ENCODE data around the gene BAIAP2. TPM values are rescaled to one million over a fixed set of nuclear protein-coding genes. Genes with fewer than 3 reads are reported as not detected.

BAIAP2 gene
- total RNA-seq, 4 donors from 2014 or later, result 35.8 to 86.8 (median 42.1) TPM

DNA sequence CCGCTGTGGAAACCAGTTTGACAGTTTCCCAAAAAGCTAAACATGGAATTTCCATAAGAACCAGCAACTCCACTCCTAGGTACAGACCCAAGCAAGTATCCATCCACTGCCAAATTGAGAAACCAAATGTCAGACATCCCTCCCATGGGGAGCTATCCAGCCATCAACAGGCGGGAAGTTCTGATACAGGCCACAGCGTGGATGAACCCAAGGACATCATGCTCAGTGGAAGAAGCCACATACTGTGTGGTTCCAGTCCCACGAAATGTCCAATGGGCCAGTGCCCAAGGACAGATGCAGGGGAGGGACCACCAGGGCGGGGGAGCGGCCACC, 12.6 kb upstream of the BAIAP2 start:
- no peaks in the 10 kb centered on the region for H3K36me3 ChIP-seq
- intact Hi-C loops (cut with DNase I), result loop anchor here (5.0 kb wide), 1 partner anchor 80 kb away; no protein-coding TSS in a partner anchor
- H3K4me3 ChIP-seq (replicated peaks in 1 of 3), result no peak overlapping the region
- peaks cover 43 to 64% of the 10 kb centered on the region in 2 donors for H3K4me1 ChIP-seq
- no peaks in the 10 kb centered on the region for H3K9me3 ChIP-seq
- DNase-seq, result no peak
- WGBS, 2 donors, result 91 to 95% methylated on average over 4 of the region's 6 CpGs
- H3K27ac ChIP-seq, result peak overlapping the region in 1 of 3 donors; percentile 36
- no peaks in the 10 kb centered on the region for H3K27me3 ChIP-seq
- TF ChIP-seq POLR2A (IDR thresholded peaks at IDR 0.05), result no peak
- TF ChIP-seq, protein P1, sequence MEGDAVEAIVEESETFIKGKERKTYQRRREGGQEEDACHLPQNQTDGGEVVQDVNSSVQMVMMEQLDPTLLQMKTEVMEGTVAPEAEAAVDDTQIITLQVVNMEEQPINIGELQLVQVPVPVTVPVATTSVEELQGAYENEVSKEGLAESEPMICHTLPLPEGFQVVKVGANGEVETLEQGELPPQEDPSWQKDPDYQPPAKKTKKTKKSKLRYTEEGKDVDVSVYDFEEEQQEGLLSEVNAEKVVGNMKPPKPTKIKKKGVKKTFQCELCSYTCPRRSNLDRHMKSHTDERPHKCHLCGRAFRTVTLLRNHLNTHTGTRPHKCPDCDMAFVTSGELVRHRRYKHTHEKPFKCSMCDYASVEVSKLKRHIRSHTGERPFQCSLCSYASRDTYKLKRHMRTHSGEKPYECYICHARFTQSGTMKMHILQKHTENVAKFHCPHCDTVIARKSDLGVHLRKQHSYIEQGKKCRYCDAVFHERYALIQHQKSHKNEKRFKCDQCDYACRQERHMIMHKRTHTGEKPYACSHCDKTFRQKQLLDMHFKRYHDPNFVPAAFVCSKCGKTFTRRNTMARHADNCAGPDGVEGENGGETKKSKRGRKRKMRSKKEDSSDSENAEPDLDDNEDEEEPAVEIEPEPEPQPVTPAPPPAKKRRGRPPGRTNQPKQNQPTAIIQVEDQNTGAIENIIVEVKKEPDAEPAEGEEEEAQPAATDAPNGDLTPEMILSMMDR (IDR thresholded peaks at IDR 0.05), result no peak

DNA sequence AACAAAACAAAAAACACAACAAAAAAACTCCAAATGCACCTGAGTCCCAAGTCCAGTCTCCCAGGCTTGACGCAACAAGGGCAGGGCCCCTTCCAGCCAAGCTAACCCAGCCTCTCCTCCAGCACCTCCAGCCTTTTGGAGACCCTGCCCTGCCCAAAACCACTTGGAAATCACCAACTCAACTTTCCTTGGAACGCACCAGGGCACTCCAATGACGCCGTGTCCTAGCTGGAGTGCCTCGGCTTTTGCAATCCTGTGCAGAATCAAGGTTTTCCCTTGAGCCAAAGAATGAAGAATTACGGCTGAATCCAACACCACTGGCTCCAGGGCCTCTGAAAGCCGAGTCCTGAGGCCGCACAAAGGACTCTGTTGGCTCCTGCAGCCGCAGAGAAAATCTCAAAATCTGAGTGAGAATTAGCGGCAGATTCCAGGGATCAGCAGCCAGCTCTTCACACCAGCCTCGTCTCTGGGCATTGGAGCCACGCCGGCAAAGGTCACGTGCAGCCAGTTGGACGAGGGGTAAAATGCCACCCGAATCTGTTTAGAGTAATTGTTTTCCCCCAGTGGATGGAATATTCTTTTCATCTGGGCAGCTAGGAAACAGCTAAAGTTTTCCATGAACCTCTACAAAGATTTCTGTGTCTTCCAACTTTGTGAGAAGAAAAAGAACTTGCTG, 9.7 kb upstream of the BAIAP2 start:
- WGBS, 2 donors, result 28 to 34% methylated on average over 9 to 16 of the region's 16 CpGs
- Histone ChIP-seq H3K4me1 (peaks cover 39 to 63% of the 10 kb centered on the region in 2 donors), H3K36me3 (no peaks in the 10 kb centered on the region), H3K9me3 (no peaks in the 10 kb centered on the region), H3K27ac (peak overlapping the region; percentile 14 to 63 (median 56)), H3K27me3 (no peaks in the 10 kb centered on the region), H3K4me3 (replicated peaks in 1 of 3) (no peak overlapping the region)
- intact Hi-C loops (cut with DNase I), result no loop called here
- DNase-seq, result peak; percentile 83
- TF ChIP-seq POLR2A (IDR thresholded peaks at IDR 0.05), result no peak
- TF ChIP-seq, protein P1 (IDR thresholded peaks at IDR 0.05), result peak in 1 of 6 experiments; percentile 13

DNA sequence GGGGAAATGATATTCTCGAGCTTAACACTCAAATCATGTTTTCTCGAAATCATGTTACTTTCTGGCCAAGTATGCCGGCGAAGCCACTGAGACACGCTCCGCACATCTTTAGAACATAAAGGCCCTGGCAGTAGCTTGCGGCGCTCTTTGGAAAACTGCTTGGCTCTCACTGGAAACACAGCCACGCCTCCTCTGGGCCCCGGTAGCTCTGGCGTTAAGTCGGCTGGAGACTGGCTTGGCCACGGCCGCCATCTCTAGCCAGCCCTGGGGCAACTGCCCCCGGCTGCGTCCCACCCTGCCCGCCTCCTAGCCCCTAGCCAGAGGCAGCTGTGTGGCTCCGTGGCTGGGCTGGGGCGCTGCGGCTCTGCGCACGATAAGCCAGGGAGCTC, 9.2 kb upstream of the BAIAP2 start:
- no peak for DNase-seq
- WGBS, 2 donors, result 66 to 80% methylated on average over 18 to 21 of the region's 22 CpGs
- Histone ChIP-seq H3K36me3 (no peaks in the 10 kb centered on the region), H3K27ac (peak overlapping the region; percentile 14 to 63 (median 17)), H3K27me3 (no peaks in the 10 kb centered on the region), H3K4me3 (replicated peaks in 1 of 3) (no peak overlapping the region), H3K9me3 (no peaks in the 10 kb centered on the region), H3K4me1 (peaks cover 34 to 58% of the 10 kb centered on the region in 2 donors)
- intact Hi-C loops (cut with DNase I), result no loop called here
- TF ChIP-seq POLR2A (IDR thresholded peaks at IDR 0.05), result no peak
- TF ChIP-seq, protein P1 (IDR thresholded peaks at IDR 0.05), result no peak

DNA sequence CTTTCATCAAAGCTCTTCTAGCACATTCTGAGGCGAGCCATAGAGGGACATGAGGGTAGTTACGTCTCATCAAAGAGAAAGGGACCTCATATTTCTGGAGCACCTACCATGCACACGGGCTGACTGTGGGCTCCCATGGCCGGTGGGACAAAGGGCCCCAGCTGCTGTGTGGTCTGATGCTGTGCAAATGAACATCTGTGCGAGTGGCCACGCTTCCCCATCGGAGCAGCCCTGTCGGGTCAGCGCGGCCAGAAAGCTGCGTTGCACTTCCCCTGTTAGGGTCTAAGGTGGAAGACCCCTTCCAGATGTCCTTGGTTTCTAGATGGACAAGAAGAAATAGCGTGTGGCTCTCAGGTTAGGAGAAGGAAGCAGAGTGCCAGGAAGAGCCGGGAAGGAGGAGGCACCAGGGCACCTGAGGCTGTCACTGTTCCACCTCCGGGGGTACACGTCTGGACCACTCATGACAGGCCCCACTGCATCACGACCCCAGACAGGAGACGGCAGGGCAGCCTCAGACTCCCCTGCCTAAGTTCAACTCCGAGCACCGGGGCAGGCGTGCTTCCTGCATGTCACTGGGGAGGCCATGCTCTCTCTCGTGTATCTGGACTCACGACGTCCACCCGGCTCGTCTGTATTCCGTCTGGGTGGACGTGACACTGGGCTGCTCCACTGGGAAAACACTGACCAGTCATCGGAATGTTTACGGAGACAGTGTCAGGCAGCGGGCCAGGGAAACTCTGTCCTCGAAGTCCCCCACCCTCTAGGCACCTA, 8.5 kb upstream of the BAIAP2 start:
- H3K36me3 ChIP-seq, result no peaks in the 10 kb centered on the region
- H3K27me3 ChIP-seq, result no peaks in the 10 kb centered on the region
- peaks cover 27 to 51% of the 10 kb centered on the region in 2 donors for H3K4me1 ChIP-seq
- DNase-seq, result no peak
- H3K27ac ChIP-seq, result peak overlapping the region in 1 of 3 donors; percentile 17
- H3K4me3 ChIP-seq (replicated peaks in 1 of 3), result no peak overlapping the region
- no peaks in the 10 kb centered on the region for H3K9me3 ChIP-seq
- 74 to 79% methylated on average over 28 to 31 of the region's 31 CpGs for WGBS, 2 donors
- intact Hi-C loops (cut with DNase I), result no loop called here
- TF ChIP-seq, protein P1 (IDR thresholded peaks at IDR 0.05), result no peak
- TF ChIP-seq POLR2A (IDR thresholded peaks at IDR 0.05), result no peak

DNA sequence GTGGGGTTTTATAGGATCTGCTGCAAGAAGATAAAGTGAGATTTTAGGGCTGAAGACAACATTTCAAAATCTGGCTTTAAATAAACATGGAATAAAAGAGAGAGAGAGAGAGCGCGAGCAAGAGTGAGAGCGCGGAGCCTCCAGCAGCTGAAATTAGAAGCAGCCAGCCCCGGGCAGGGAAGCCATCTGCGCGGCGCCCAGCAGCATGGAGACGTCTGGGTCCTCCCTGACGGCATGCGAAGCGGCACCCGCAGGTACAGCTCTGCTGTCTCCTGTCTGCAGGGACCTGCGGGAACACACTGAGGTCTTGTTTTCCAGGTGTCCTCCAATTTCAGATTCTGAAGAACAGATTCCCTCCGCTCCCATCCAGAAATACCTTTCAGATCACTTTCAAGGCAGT, 7.9 kb upstream of the BAIAP2 start:
- TF ChIP-seq, protein P1 (IDR thresholded peaks at IDR 0.05), result no peak
- TF ChIP-seq POLR2A (IDR thresholded peaks at IDR 0.05), result no peak
- DNase-seq, result no peak
- Histone ChIP-seq H3K4me3 (replicated peaks in 1 of 3) (no peak overlapping the region), H3K27me3 (no peaks in the 10 kb centered on the region), H3K9me3 (no peaks in the 10 kb centered on the region), H3K4me1 (peaks cover 23 to 46% of the 10 kb centered on the region in 2 donors), H3K36me3 (no peaks in the 10 kb centered on the region), H3K27ac (no peak overlapping the region)
- WGBS, 2 donors, result 68 to 74% methylated on average over 15 of the region's 15 CpGs
- intact Hi-C loops (cut with DNase I), result no loop called here

Data from thyroid gland (tissue), 4 donors.